NCI-H1930 (cell line): ENCODE results near the gene ENAH.
A peak's percentile ranks its signal among the peaks of the same experiment; 100 is the strongest.
"Not testable (repeated sequence)": the region's sequence is repeated elsewhere in the genome, so short reads cannot be mapped to it uniquely, and the experiment has no call there.

ENCODE experiments used
- DNase-seq, 2 experiments: peaks; one replicate each; lab custom pipeline; 2025; lab: John Stamatoyannopoulos, UW

The ENAH gene

GRCh38 chr1:225493591-225494246, 159.2 kb downstream of the ENAH start:
- no peak for DNase-seq

- DNase-seq, result no peak
These were observed 164.2 kb downstream of the ENAH start for GRCh38 chr1:225488676-225489075.

DNA sequence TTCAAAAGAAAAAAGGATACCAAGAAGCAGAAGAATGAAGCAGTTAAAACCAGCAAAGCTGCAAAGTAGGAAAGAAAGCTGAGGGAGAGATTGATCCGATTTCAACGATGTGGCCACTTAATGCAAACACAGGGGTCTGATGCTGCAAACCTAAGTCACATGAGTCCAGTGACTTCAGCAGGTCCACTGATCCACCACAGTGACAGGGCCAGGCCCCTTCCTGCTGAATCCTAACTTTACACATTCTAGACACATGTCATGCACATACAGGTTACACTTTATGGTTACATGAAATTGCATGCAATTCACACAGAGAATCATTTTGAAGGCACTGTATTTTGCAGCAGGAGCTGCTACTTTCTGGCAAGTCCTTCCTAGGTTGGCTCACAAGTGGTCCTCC, 166.1 kb downstream of the ENAH start:
- DNase-seq, result no peak

DNA sequence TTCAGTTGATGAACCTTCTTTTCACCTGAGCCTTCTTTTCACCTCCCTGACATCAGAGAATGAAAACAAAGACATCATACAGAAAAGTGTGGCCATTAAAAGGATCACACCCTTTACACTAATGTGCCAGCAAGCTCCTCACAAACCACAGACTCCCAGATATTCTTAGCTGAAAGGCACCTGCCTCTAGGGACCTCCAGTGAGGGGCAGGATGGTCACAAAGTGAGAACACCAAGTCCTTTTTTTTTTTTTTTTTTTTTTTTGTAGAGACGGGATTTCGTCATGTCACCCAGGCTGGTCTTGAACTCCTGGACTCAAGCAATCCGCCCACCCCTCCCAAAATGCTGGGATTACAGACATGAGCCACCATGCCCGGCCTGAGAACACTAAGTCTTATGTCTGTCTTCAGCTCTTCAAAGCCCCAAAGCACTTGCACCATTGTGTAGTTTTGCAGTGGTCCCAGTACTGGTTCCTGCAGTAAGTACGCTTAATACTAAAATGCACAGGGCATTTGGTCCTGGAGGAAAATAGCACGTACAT, 166.9 kb downstream of the ENAH start:
- no peak for DNase-seq

DNA sequence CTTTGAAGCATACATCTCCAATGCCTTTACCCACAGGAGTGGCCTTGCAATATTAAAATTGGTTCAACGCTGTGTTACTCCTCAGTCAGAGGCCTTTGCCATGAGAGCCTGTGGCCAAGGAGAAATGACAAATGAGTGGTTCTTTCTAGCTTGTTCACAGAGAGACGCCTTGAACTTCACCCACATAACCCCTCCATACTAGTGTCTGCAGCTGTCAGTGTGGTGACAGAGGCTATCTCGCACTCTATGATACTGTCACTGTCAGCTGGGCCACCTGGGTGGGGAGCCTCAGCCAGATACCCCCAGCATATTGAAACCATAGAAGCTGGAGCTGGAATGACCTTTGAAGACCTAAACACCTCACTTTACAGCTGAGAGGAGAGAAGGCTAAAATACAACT, 167.7 kb downstream of the ENAH start:
- DNase-seq, result no peak

DNA sequence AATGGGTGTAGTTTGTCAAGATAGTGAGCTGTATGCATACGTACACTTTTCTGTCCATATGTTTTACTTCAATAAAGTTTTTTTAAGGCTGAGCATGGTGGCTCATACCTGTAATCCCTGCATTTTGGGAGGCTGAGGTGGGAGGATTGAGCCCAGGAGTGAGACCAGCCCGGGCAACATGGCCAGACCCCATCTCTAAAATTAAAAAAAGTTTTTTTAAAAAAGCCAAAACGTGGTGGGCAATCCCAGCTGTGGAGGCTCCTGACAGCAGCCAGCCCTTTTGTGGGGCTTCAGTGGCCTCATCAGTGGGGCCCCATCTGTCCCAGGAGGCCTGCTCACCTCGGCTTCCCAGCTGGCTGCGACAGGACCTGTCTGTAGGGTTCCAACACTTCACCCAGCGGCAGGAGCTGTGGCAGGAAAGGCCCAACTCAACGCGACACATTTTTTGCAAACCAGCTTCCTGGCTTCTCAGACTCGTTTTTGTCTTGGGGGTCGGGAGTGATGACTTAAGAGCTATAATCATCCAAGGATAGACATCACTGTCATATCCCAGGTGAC, 168.2 kb downstream of the ENAH start:
- no peak for DNase-seq

DNA sequence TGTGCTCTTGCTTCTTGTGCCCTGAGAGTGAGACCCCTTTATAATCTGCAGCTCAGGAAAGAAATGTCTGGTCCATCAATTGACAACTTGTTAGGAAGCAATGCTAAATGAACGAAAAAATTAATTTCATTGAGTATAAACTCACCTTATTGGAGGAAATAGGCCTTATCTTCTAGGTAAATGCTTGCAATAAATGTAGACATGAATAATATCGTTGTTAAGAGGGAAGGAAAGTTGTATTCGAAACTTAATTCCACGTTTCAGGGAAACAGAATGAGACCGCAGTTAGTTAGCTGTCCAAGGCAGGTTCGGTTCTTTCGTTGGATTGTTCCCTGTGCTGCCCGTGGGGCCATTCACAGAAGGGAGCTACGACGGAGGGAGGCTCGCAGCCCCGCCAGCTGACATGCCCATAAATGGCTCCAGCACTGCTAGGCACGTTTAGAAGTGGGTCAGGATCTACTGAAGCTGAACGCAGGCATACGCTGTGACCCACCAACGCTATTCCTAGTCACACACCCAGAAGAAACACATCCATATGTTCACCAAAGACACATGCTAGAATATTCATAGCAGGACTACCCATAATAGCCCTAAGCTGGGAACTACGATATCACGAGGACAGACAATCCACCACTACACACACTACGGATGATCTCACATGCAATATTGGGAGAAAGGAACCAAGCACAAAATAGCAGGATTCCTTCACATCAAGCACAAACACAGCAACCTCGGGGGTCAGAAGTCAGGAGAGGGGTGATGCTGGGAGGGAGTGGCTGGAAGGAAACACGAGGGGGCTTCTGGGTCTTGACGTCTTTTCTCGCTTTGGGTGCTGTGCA, 168.9 kb downstream of the ENAH start:
- no peak for DNase-seq

GRCh38 chr1:225482421-225482950, 170.4 kb downstream of the ENAH start:
- no peak for DNase-seq

GRCh38 chr1:225481738-225482137, 171.2 kb downstream of the ENAH start:
- no peak for DNase-seq

GRCh38 chr1:225480825-225481434, 172.0 kb downstream of the ENAH start:
- DNase-seq, result peak in 1 of 2 experiments; percentile 44

GRCh38 chr1:225479996-225480720, 172.8 kb downstream of the ENAH start:
- no peak for DNase-seq

DNA sequence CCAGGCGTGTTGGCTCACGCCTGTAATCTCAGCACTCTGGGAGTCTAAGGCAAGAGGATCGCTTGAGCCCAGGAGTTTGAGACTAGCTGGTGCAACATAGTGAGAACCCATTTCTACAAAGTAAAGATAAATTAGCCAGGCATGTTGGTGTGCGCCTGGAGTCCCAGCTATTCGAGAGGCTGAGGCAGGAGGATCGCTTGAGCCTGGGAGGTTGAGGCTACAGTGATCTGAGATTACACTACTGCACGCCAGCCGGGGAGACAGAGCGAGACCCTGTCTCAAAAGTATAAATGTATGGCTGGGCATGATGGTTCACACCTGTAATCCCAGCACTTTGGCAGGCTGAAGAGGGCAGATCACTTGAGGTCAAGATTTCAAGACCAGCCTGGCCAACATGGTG, 173.6 kb downstream of the ENAH start:
- no peak for DNase-seq

GRCh38 chr1:225477296-225477911, 175.5 kb downstream of the ENAH start:
- no peak for DNase-seq

DNA sequence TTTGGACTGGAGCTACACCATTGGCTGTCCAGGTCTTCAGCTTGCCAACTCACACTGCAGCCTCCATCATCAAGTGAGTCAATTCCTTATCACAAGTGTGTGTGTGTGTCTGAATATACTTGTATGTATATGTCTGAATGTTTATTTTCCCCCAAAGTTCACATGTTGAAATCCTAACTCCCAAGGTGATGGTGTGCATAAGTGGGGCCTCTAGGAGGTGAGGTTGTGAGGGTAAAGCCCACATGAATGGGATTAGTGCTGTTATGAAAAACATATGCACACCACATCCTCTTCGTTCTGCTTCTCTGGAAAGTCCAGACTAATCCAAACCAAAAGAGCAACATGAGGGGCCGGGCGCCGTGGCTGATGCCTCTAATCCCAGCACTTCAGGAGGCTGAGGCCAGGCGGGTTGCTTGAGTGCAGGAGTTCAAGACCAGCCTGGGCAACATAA, 176.4 kb downstream of the ENAH start:
- no peak for DNase-seq

- no peak for DNase-seq
These were observed 176.8 kb downstream of the ENAH start for GRCh38 chr1:225476100-225476511.

GRCh38 chr1:225474986-225475820, 177.7 kb downstream of the ENAH start:
- DNase-seq, result peak in 1 of 2 experiments; percentile 58

DNA sequence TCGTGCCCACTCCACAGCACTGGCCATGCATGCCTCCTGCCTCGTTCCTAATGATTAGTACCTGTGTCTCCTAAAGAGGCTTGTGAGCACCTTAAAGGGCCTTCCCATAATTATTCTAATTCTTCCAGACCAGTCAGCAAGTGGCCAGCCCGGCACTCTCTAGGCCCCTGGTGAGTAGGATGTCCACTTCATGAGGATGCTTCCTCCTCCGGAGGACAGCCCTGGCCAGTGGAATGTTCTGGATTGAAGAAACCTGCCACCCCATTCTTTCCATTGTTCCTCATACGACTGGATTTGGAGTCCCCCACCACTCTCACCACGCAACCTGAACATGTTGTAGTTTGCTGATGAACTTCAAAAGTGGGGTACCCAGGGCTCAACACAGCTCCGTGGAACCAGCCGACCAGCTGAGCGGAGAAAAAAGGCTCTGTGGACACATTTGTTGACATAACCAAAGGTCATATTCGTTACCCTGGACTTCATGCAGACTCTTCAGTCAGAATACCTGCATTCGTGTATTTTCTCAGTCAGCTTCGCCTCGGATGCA, 178.4 kb downstream of the ENAH start:
- no peak for DNase-seq

DNA sequence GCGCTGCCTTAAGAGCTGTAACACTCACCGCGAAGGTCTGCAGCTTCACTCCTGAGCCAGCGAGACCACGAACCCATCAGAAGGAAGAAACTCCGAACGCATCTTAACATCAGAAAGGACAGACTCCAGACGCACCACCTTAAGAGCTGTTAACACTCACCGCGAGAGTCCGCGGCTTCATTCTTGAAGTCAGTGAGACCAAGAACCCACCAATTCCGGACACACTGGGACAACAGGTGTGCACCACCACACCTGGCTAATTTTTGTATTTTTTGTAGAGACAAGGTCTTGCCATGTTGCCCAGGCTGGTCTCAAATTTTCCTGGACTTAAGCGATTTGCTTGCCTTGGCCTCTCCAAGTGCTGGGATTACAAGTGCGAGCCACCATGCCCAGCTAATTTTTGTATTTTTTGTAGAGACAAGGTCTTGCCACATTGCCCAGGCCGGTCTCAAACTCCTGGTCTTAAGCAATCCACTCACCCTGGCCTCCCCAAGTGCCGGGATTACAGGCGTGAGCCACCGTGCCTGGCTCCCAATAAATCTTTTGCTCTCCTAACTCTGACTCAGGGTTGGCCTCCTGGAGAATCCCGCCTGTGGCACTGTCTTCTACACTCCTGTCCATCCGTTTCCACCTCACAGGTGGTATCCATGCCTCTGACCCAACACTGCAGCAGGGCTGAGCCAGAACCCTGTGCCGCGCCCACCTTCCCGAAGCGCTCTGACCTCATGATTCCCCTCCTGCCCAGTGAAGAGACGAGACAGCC, 179.1 kb downstream of the ENAH start:
- not testable (repeated sequence) for DNase-seq

- not testable (repeated sequence) for DNase-seq
These were observed 179.7 kb downstream of the ENAH start for GRCh38 chr1:225473266-225473665.
